Astrocyte (in vitro differentiated cells and primary cell): ENCODE results near the gene MAPKAP1.

Experiments
- CTCF ChIP-seq: IDR thresholded peaks from 2 replicates; pipeline ENCODE4 v1.5.1; 2011; ENCODE audit warnings: low read depth, mild to moderate bottlenecking, inconsistent platforms, low read length, moderate library complexity; ENCODE audit not compliant: insufficient read depth
- EZH2 ChIP-seq: IDR thresholded peaks from 2 replicates; pipeline ENCODE4 v1.6.1; 2012; ENCODE audit warnings: mild to moderate bottlenecking, low read length, inconsistent platforms; ENCODE audit not compliant: insufficient read depth

GRCh38 chr9:125476645-125477044 lies 230.4 kb downstream of the MAPKAP1 start:
- TF ChIP-seq CTCF (no peak), EZH2 (no peak)
